Cardiac atrium fibroblast (primary cell): ENCODE measurements around the gene CDK14. TPM values are rescaled to one million over a fixed set of nuclear protein-coding genes. Genes with fewer than 3 reads are reported as not detected.

Source experiments
- total RNA-seq: library from RNA; depleted of rRNA; stranded (reverse); fragments of >200 nt; gene quantifications from 2 replicates; pipeline ENCODE4 v1.2.3, GENCODE V29; 2015

The CDK14 gene
- total RNA-seq: 15.9 and 17.7 TPM in 2 replicates

GRCh38 chr7:90595801-90596670 is at the start of gene CDK14:
TSS of gene CDK14 (plus strand) at chr7:90596321. CDS start at chr7:90596628, 307 bp downstream.

Other genes starting within 250 kb of the CDK14 start
- 11.4 and 16.4 TPM in 2 replicates for gene GTPBP10, start 249.6 kb upstream of the CDK14 start, total RNA-seq
- gene CLDN12, start 192.9 kb upstream of the CDK14 start, total RNA-seq: 14.7 and 14.8 TPM in 2 replicates
- not detected in 2 replicates for gene PTTG1IP2, start 126.7 kb upstream of the CDK14 start, total RNA-seq